ENCODE measurements around the gene EVA1B. TPM values are rescaled to one million over a fixed set of nuclear protein-coding genes. Genes with fewer than 3 reads are reported as not detected.
A peak's percentile ranks its signal among the peaks of the same experiment; 100 is the strongest.

The EVA1B gene
- total RNA-seq, 1 donor from 2014 or later: 115 TPM

GRCh38 chr1:36305915-36306209 lies 17.6 kb downstream of the EVA1B start:
- peaks cover 25% of the 10 kb centered on the region for H3K36me3 Mint-ChIP-seq (ENCODE audit: unreplicated experiment)
- no peak for DNase-seq (ENCODE audit: extremely low spot score, unreplicated experiment)
- peaks cover 17% of the 10 kb centered on the region for H3K4me1 Mint-ChIP-seq (ENCODE audit: unreplicated experiment)
- peak overlapping the region; percentile 79 for H3K27ac Mint-ChIP-seq (ENCODE audit: unreplicated experiment)
- H3K27me3 Mint-ChIP-seq (ENCODE audit: unreplicated experiment): no peaks in the 10 kb centered on the region
- no peak for TF ChIP-seq CTCF (IDR thresholded peaks at IDR 0.05)
- no peaks in the 10 kb centered on the region for H3K9me3 Mint-ChIP-seq (ENCODE audit: unreplicated experiment)
- peak overlapping the region; percentile 93 for H3K4me3 Mint-ChIP-seq (ENCODE audit: unreplicated experiment)

- peak overlapping the region; percentile 93 for H3K4me3 Mint-ChIP-seq (ENCODE audit: unreplicated experiment)
- H3K9me3 Mint-ChIP-seq (ENCODE audit: unreplicated experiment): no peaks in the 10 kb centered on the region
- H3K27ac Mint-ChIP-seq (ENCODE audit: unreplicated experiment): peak overlapping the region; percentile 79
- no peak for DNase-seq (ENCODE audit: extremely low spot score, unreplicated experiment)
- TF ChIP-seq CTCF (IDR thresholded peaks at IDR 0.05): no peak
- no peaks in the 10 kb centered on the region for H3K27me3 Mint-ChIP-seq (ENCODE audit: unreplicated experiment)
- H3K36me3 Mint-ChIP-seq (ENCODE audit: unreplicated experiment): peaks cover 30% of the 10 kb centered on the region
- peaks cover 17% of the 10 kb centered on the region for H3K4me1 Mint-ChIP-seq (ENCODE audit: unreplicated experiment)
Measured at GRCh38 chr1:36304970-36305914, 18.2 kb downstream of the EVA1B start.

- H3K4me3 Mint-ChIP-seq (ENCODE audit: unreplicated experiment): no peak overlapping the region
- H3K4me1 Mint-ChIP-seq (ENCODE audit: unreplicated experiment): peaks cover 17% of the 10 kb centered on the region
- H3K36me3 Mint-ChIP-seq (ENCODE audit: unreplicated experiment): peaks cover 33% of the 10 kb centered on the region
- no peaks in the 10 kb centered on the region for H3K27me3 Mint-ChIP-seq (ENCODE audit: unreplicated experiment)
- H3K27ac Mint-ChIP-seq (ENCODE audit: unreplicated experiment): no peak overlapping the region
- DNase-seq (ENCODE audit: extremely low spot score, unreplicated experiment): no peak
- no peaks in the 10 kb centered on the region for H3K9me3 Mint-ChIP-seq (ENCODE audit: unreplicated experiment)
- TF ChIP-seq CTCF (IDR thresholded peaks at IDR 0.05): no peak
Measured at GRCh38 chr1:36304521-36304920, 18.9 kb downstream of the EVA1B start.

- no peak for DNase-seq (ENCODE audit: extremely low spot score, unreplicated experiment)
- Mint-ChIP-seq H3K4me1 (ENCODE audit: unreplicated experiment) (peaks cover 17% of the 10 kb centered on the region), H3K4me3 (ENCODE audit: unreplicated experiment) (no peak overlapping the region), H3K9me3 (ENCODE audit: unreplicated experiment) (no peaks in the 10 kb centered on the region), H3K27me3 (ENCODE audit: unreplicated experiment) (no peaks in the 10 kb centered on the region), H3K27ac (ENCODE audit: unreplicated experiment) (peak overlapping the region; percentile 73), H3K36me3 (ENCODE audit: unreplicated experiment) (peaks cover 30% of the 10 kb centered on the region)
- TF ChIP-seq CTCF (IDR thresholded peaks at IDR 0.05): no peak
Measured at GRCh38 chr1:36303650-36304360, 19.6 kb downstream of the EVA1B start.

- no peak overlapping the region for H3K4me3 Mint-ChIP-seq (ENCODE audit: unreplicated experiment)
- peaks cover 17% of the 10 kb centered on the region for H3K4me1 Mint-ChIP-seq (ENCODE audit: unreplicated experiment)
- no peak for TF ChIP-seq CTCF (IDR thresholded peaks at IDR 0.05)
- H3K36me3 Mint-ChIP-seq (ENCODE audit: unreplicated experiment): peaks cover 32% of the 10 kb centered on the region
- peak overlapping the region; percentile 73 for H3K27ac Mint-ChIP-seq (ENCODE audit: unreplicated experiment)
- DNase-seq (ENCODE audit: extremely low spot score, unreplicated experiment): no peak
- no peaks in the 10 kb centered on the region for H3K9me3 Mint-ChIP-seq (ENCODE audit: unreplicated experiment)
- H3K27me3 Mint-ChIP-seq (ENCODE audit: unreplicated experiment): no peaks in the 10 kb centered on the region
Measured at GRCh38 chr1:36303244-36303643, 20.2 kb downstream of the EVA1B start.
